Measurements from ENCODE around the gene HS3ST5.

The HS3ST5 gene

DNA sequence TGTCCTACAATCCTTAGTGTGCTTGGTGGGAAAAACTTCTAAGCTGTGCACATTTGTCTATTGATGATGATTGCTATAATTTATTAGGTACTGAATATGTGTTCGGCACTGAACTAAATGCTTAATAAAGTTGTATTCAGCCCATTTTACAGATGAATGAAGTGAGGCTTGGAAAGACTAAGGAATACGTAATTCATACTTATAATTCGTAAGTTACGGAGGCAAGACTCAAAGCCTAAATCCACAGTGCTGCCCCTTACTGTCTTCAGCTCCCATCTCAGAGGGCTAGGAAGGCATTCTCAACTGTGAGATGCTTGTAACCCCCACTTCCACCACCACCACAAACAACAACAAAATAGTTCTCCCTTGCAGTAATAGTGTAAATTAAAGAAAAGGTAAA lies 171.3 kb downstream of the HS3ST5 start:
- Histone ChIP-seq H2BK120ac (ENCODE audit: low read depth, low read length) (no peak overlapping the region), H3K36me3 (ENCODE audit: control insufficient read depth in 1 of 2, insufficient read depth in 2 of 2, low read depth in 1 of 2, low read length in 2 of 2) (no peaks in the 10 kb centered on the region), H3K4me3 (ENCODE audit: insufficient read depth in 1 of 2, low read depth in 1 of 2, low read length in 2 of 2) (no peak overlapping the region), H3K9ac (ENCODE audit: low read length) (no peak overlapping the region), H3K18ac (ENCODE audit: low read depth in 1 of 2, low read length in 2 of 2) (no peak overlapping the region), H3K4me1 (ENCODE audit: control insufficient read depth, insufficient read depth, low read depth, low read length) (no peaks in the 10 kb centered on the region), H3K14ac (ENCODE audit: low read length in 2 of 2) (no peak overlapping the region), H2BK5ac (ENCODE audit: low read depth, low read length, poor library complexity, severe bottlenecking) (no peak overlapping the region), H3K27ac (ENCODE audit: low read length, poor library complexity, severe bottlenecking) (no peak overlapping the region), H4K8ac (ENCODE audit: low read length) (no peak overlapping the region), H3K27me3 (ENCODE audit: control insufficient read depth in 1 of 2, insufficient read depth in 1 of 2, low read length in 2 of 2) (no peaks in the 10 kb centered on the region), H2BK12ac (ENCODE audit: low read length in 2 of 2) (no peak overlapping the region), H2AK5ac (ENCODE audit: low read length, severe bottlenecking) (no peak overlapping the region), H4K91ac (ENCODE audit: low read length) (no peak overlapping the region), H3K79me1 (replicated peaks; ENCODE audit: low read length, poor library complexity, severe bottlenecking) (no peaks in the 10 kb centered on the region), H3K23ac (ENCODE audit: low read length in 2 of 2) (no peak overlapping the region), H3K9me3 (ENCODE audit: control insufficient read depth, low read length) (no peaks in the 10 kb centered on the region), H2AFZ (ENCODE audit: low read depth, low read length) (no peak overlapping the region), H3K4me2 (ENCODE audit: low read length, poor library complexity, severe bottlenecking) (no peak overlapping the region), H3K4ac (ENCODE audit: low read depth in 1 of 2, low read length in 2 of 2) (no peak overlapping the region), H2BK15ac (ENCODE audit: low read depth, poor library complexity, severe bottlenecking) (no peak overlapping the region)
- WGBS, result 97% methylated on average over 4 of the region's 4 CpGs
- no peak for DNase-seq

DNA sequence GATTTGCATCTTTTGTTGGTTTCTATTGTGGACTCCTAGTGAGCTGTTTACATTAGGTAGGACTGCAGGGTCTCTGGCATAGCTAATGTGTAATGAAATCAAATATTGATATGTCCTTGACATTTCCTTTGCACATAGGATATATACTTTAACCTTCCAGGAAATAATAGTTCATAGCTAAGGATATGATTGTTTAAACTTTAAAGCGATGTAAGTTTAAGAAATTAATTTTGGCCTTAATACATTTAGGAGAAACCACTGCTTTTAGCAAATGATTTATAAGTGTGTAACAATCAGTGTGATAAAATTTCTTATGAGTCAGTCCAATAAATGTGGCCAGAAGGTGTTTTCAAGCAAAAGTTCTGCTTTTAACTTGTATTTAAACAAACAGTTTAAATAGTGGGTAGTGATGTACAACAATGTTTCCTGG lies 171.8 kb downstream of the HS3ST5 start:
- no peak overlapping the region for H2BK120ac ChIP-seq (ENCODE audit: low read depth, low read length)
- H3K14ac ChIP-seq (ENCODE audit: low read length in 2 of 2), result no peak overlapping the region
- H3K36me3 ChIP-seq (ENCODE audit: control insufficient read depth in 1 of 2, insufficient read depth in 2 of 2, low read depth in 1 of 2, low read length in 2 of 2), result no peaks in the 10 kb centered on the region
- no peaks in the 10 kb centered on the region for H3K27me3 ChIP-seq (ENCODE audit: control insufficient read depth in 1 of 2, insufficient read depth in 1 of 2, low read length in 2 of 2)
- H4K8ac ChIP-seq (ENCODE audit: low read length), result no peak overlapping the region
- H2AFZ ChIP-seq (ENCODE audit: low read depth, low read length), result no peak overlapping the region
- no peak overlapping the region for H2BK12ac ChIP-seq (ENCODE audit: low read length in 2 of 2)
- 100% methylated on average over 1 of the region's 1 CpG for WGBS
- H2BK5ac ChIP-seq (ENCODE audit: low read depth, low read length, poor library complexity, severe bottlenecking), result no peak overlapping the region
- H3K27ac ChIP-seq (ENCODE audit: low read length, poor library complexity, severe bottlenecking), result no peak overlapping the region
- no peak overlapping the region for H4K91ac ChIP-seq (ENCODE audit: low read length)
- no peak overlapping the region for H3K4me2 ChIP-seq (ENCODE audit: low read length, poor library complexity, severe bottlenecking)
- H2AK5ac ChIP-seq (ENCODE audit: low read length, severe bottlenecking), result no peak overlapping the region
- DNase-seq, result no peak
- no peak overlapping the region for H2BK15ac ChIP-seq (ENCODE audit: low read depth, poor library complexity, severe bottlenecking)
- H3K4ac ChIP-seq (ENCODE audit: low read depth in 1 of 2, low read length in 2 of 2), result no peak overlapping the region
- no peak overlapping the region for H3K23ac ChIP-seq (ENCODE audit: low read length in 2 of 2)
- no peaks in the 10 kb centered on the region for H3K4me1 ChIP-seq (ENCODE audit: control insufficient read depth, insufficient read depth, low read depth, low read length)
- H3K4me3 ChIP-seq (ENCODE audit: insufficient read depth in 1 of 2, low read depth in 1 of 2, low read length in 2 of 2), result no peak overlapping the region
- H3K9me3 ChIP-seq (ENCODE audit: control insufficient read depth, low read length), result no peaks in the 10 kb centered on the region
- H3K9ac ChIP-seq (ENCODE audit: low read length), result no peak overlapping the region
- H3K18ac ChIP-seq (ENCODE audit: low read depth in 1 of 2, low read length in 2 of 2), result no peak overlapping the region
- H3K79me1 ChIP-seq (replicated peaks; ENCODE audit: low read length, poor library complexity, severe bottlenecking), result no peaks in the 10 kb centered on the region

DNA sequence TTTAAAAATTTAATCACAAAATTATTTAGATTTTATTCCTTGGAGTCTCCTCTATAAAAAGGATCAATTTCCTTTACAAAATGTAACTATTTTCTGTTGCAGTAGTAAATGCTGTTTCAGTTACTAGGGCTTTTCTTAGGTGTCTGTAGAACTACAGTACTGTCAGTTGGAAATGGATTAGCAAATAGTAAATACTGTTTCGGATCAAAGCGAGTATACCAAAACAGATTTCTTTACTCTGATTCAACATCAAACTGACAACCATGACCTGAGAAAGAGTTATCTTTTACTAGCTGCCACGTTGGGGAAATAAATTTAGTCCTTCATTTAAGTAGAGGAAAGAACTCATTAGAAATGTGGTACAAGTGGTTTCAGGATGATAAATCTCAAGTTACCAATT lies 172.5 kb downstream of the HS3ST5 start:
- Histone ChIP-seq H2BK5ac (ENCODE audit: low read depth, low read length, poor library complexity, severe bottlenecking) (no peak overlapping the region), H3K79me1 (replicated peaks; ENCODE audit: low read length, poor library complexity, severe bottlenecking) (no peaks in the 10 kb centered on the region), H2AK5ac (ENCODE audit: low read length, severe bottlenecking) (no peak overlapping the region), H3K9me3 (ENCODE audit: control insufficient read depth, low read length) (no peaks in the 10 kb centered on the region), H3K9ac (ENCODE audit: low read length) (no peak overlapping the region), H3K4ac (ENCODE audit: low read depth in 1 of 2, low read length in 2 of 2) (no peak overlapping the region), H2BK12ac (ENCODE audit: low read length in 2 of 2) (no peak overlapping the region), H3K23ac (ENCODE audit: low read length in 2 of 2) (no peak overlapping the region), H3K36me3 (ENCODE audit: control insufficient read depth in 1 of 2, insufficient read depth in 2 of 2, low read depth in 1 of 2, low read length in 2 of 2) (no peaks in the 10 kb centered on the region), H3K27me3 (ENCODE audit: control insufficient read depth in 1 of 2, insufficient read depth in 1 of 2, low read length in 2 of 2) (no peaks in the 10 kb centered on the region), H2BK15ac (ENCODE audit: low read depth, poor library complexity, severe bottlenecking) (no peak overlapping the region), H3K4me1 (ENCODE audit: control insufficient read depth, insufficient read depth, low read depth, low read length) (no peaks in the 10 kb centered on the region), H3K14ac (ENCODE audit: low read length in 2 of 2) (no peak overlapping the region), H2BK120ac (ENCODE audit: low read depth, low read length) (no peak overlapping the region), H2AFZ (ENCODE audit: low read depth, low read length) (no peak overlapping the region), H3K4me3 (ENCODE audit: insufficient read depth in 1 of 2, low read depth in 1 of 2, low read length in 2 of 2) (no peak overlapping the region), H4K8ac (ENCODE audit: low read length) (no peak overlapping the region), H3K4me2 (ENCODE audit: low read length, poor library complexity, severe bottlenecking) (no peak overlapping the region), H3K18ac (ENCODE audit: low read depth in 1 of 2, low read length in 2 of 2) (no peak overlapping the region), H3K27ac (ENCODE audit: low read length, poor library complexity, severe bottlenecking) (no peak overlapping the region), H4K91ac (ENCODE audit: low read length) (no peak overlapping the region)
- no peak for DNase-seq
- no CpG with 5 or more reads among the region's 3 CpGs for WGBS

DNA sequence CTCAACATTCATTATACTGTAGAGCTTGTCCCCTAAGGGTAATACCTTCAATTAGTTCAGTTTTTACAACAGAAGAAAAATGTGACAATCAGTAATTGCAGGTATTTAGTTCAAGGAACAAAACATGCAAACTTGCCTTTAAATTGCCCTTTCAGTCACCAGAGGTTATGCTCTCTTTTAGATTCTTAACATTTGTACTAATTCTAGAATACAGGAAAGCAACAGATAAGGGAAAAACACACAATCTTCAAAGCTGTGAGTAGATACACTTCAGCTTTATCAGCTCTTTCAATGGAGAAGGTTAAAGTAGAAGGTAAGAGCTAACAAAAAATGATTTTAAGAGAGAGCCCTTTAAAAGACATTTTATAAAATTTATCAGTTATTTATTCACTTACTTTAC lies 173.1 kb downstream of the HS3ST5 start:
- Histone ChIP-seq H3K4me2 (ENCODE audit: low read length, poor library complexity, severe bottlenecking) (no peak overlapping the region), H3K23ac (ENCODE audit: low read length in 2 of 2) (no peak overlapping the region), H2BK120ac (ENCODE audit: low read depth, low read length) (no peak overlapping the region), H4K91ac (ENCODE audit: low read length) (no peak overlapping the region), H3K27me3 (ENCODE audit: control insufficient read depth in 1 of 2, insufficient read depth in 1 of 2, low read length in 2 of 2) (no peaks in the 10 kb centered on the region), H3K9me3 (ENCODE audit: control insufficient read depth, low read length) (no peaks in the 10 kb centered on the region), H2BK5ac (ENCODE audit: low read depth, low read length, poor library complexity, severe bottlenecking) (no peak overlapping the region), H2AFZ (ENCODE audit: low read depth, low read length) (no peak overlapping the region), H3K14ac (ENCODE audit: low read length in 2 of 2) (no peak overlapping the region), H3K9ac (ENCODE audit: low read length) (no peak overlapping the region), H3K4me3 (ENCODE audit: insufficient read depth in 1 of 2, low read depth in 1 of 2, low read length in 2 of 2) (no peak overlapping the region), H3K4me1 (ENCODE audit: control insufficient read depth, insufficient read depth, low read depth, low read length) (no peaks in the 10 kb centered on the region), H3K79me1 (replicated peaks; ENCODE audit: low read length, poor library complexity, severe bottlenecking) (no peaks in the 10 kb centered on the region), H4K8ac (ENCODE audit: low read length) (no peak overlapping the region), H2AK5ac (ENCODE audit: low read length, severe bottlenecking) (no peak overlapping the region), H3K4ac (ENCODE audit: low read depth in 1 of 2, low read length in 2 of 2) (no peak overlapping the region), H2BK12ac (ENCODE audit: low read length in 2 of 2) (no peak overlapping the region), H3K27ac (ENCODE audit: low read length, poor library complexity, severe bottlenecking) (no peak overlapping the region), H3K18ac (ENCODE audit: low read depth in 1 of 2, low read length in 2 of 2) (no peak overlapping the region), H2BK15ac (ENCODE audit: low read depth, poor library complexity, severe bottlenecking) (no peak overlapping the region), H3K36me3 (ENCODE audit: control insufficient read depth in 1 of 2, insufficient read depth in 2 of 2, low read depth in 1 of 2, low read length in 2 of 2) (no peaks in the 10 kb centered on the region)
- no peak for DNase-seq
